Stimulated activated CD8-positive, alpha-beta memory T cell treated with anti-CD3 and anti-CD28 coated beads, Interleukin-12 subunit alpha, Interleukin-12 subunit beta, amount 100 ng/mL, for 1 hour (primary cell): ENCODE measurements around the gene USH2A.

ENCODE experiments used
- DNase-seq: peaks from one replicate; pipeline ENCODE4 v3.0.0-alpha.2; 2020; ENCODE audit warnings: low read depth

Gene USH2A

DNA sequence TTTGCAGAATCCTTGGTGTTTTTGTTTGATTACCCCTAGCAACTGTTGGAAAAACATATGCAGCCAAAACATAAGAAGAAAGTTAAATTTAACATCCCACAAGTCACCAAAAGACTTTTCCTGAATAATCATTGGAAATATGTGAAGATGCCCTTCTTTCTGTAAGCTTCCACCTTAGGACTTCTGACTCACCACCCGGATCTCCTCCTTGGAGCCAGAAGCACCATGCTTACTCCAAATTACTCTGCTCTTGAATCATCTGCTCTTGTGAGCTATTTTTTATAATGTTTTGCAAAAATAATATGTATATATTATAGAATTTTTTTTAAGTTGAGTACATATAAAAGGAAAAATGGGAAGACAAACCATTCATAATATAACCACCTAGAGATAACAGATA, 464.4 kb downstream of the USH2A start:
- DNase-seq = no peak

DNA sequence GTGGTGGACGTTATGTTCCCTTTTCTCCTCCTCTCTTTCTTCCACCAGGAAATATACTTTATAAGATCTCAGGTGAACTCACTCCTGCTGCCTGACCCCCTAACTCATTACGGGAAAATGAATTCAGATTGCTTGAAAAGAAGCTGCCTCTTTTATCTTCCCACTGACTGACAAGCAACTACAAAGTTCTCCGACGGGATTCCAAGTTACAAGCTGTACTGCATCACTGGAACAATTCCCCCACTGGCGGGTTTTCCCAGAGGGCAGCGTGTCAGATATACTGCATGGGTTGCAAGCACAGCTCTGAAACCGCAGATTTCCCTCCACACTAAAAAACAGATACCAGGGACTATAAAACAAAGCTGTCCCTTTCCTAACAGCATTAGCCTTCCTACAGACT, 465.6 kb downstream of the USH2A start:
- DNase-seq = no peak

DNA sequence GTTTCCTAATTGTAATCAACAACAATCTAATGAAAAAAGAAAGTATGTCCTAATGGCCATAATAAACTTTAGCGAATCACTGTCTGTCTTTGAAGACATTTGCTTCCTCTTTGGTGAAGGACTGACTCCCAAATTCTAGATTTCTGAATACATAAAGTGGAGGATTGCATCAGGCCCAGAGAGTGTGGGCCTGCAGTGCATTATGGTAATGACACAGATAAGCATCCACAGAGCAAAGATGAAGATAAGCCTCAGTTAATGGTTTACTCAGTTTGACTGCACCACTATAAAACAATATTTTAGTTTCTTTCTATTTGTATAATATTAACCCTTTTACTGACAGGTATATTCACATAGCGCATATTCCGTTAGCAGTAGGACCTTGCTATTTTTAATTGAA, 490.7 kb downstream of the USH2A start:
- no peak for DNase-seq

DNA sequence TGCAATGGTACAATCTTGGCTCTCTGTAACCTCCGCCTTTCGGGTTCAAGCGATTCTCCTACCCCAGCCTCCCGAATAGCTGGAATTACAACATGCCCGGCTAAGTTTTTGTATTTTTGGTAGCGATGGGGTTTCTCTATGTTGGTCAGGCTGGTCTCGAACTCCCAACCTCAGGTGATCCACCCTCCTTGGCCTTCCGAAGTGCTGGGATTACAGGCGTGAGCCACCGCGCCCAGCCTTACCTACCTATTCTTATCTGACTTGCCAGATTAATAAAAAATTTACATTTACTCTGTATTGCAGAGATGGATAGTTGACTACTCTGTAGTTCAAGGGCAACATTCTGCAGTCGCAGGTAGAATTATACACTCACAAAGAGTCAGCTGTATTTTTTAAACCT, 496.6 kb downstream of the USH2A start:
- no peak for DNase-seq

DNA sequence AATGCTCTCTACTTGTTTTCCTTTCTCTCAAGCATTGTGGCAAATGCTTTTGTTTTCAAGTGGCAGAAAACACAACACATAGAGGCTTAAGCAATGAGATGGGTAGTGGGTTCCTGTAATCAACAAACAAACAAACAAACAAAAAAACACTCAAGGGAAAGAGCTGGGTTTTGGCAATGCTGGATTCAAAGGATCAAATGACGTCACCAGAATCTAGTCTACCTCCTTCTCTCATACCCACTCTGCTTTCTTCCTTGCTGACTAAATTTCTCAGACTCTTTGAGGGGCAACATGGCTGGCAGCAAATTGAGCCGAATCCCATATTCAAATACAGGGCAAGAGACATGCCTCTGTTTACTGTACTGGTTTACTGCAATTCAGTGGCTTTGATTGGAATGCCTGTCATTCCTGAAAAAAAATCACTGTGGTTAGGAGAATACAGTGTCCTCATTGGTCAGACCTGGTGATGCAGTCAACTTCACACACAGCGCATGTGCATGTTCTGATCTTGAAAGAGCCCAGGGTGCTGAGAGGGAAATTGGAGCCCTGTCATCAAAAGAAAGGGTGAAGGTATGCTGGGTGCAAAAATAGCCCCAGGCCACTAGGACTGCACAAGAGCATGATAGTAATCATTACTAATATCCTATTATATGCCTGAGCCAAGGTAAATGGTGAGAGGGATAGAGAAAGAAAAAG, 500.0 kb downstream of the USH2A start:
- no peak for DNase-seq

DNA sequence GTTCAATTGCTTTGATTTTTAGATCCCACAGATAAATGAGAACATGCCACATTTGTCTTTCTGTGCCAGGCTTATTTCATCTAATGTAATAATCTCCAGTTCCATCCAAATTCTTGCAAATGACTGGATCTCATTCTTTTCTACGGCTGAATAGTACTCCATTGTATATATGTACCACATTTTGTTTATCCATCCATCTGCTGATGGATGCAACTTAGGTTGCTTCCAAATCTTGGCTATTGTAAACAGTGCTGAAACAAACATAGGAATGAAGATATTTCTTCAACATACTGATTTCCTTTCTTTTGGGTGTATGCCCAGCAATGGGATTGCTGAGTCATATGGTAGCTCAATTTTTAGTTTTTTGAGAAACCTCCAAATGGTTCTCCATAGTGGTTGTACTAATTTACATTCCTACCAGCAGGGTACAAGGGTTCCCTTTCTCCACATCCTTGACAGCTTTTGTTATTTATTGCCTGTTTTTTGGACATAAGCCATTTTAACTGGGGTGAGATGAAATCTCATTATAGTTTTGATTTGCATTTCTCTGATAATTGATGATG, 511.8 kb downstream of the USH2A start:
- DNase-seq = no peak

DNA sequence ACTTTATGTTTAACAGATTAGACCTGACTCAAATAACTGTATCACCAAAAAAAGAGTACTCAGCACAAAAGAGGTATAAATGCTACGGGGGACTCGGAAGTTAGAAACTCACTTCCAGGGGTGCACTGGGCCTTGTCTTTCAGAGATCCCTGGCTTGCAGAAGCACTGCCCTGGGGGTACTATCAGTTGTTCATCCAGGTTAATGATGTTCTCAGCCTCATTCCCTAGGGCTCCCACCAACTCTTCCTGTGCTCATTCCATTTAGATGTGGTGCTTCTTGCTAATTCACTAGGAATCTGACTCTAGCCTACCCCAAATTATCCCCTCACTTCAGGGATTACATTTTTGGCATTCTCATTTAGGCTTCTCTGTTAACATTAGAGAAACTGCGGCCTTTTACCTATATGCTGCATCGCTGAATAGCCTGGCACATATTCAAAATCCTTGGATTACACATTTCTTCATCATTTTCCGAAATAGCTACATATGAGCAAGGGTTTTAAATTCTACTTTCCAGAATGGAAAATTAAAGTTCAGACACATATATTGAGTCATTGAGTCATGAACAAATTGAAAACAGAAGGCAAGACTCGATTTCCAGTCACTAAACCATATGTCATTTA, 517.6 kb downstream of the USH2A start:
- no peak for DNase-seq

DNA sequence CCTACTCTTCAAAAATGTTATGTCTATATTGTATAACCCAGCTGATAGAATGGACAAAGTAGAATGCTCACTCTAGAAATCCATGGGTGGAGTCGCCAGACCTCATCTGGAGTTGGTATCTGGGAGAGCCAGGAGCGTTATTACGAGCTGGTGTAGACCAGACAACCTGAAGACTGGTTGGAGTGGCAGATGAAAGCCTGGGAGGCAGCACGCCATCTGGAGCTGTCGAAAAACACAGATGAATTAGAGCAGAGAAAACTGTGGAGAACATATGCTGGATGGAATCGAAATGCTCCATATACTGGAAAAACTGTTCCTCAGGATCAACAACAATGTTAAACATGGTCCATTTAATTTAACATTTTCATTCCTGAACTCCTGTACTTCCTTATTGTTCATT, 522.6 kb downstream of the USH2A start:
- no peak for DNase-seq

DNA sequence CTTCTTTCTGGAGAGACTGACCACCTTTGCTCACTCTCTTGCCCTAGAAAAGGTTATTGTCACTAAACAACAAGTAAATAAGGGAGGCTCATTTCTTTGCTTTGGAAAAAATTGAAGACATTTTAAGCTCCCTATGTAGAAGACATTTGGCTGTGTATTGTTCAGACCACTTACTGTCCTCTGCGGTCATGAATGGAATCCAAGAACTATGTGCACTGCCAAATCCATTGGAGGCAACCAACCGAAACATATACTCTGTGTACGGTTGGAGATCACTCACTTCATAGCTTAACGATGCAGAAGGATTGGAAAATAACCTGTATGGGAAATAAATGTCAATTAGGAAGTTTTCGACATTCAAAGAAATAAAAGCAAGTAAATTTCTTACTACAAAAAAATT, 523.3 kb downstream of the USH2A start:
- DNase-seq = no peak

DNA sequence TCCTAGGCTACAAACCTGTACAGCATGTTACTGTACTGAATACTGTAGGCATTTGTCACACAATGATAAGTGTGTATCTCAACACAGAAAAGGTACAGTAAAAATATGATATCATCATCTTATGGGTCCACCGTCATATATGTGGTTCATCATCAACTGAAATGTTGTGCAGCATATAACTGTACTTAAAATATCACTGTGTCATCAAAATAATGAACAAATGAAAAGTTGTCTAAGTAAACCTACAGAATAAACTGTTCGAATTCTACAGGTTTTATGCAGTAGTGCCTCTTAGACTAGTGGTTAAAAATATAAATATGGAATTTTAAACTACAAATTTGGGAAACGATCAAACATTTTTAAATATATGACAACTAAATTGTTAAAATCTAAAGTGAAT, 527.4 kb downstream of the USH2A start:
- no peak for DNase-seq

DNA sequence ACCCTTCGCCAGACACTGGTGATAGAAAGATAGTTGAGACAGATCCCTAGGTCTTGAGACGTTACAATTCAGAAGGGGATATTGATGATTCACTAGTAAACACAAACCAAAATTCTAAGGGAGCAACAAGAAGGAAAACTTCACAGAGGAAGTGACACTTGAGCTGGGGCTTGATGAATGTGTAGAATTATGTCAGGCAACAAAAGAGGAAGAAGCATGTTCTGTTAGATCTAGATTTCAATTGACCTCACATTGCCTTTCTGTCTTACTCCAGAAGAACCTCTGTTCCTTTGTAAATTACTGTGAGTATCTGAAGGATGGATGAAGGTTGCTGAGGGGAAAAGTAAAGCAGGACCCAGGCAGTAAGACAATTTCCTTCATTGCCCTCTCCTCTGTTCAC, 528.0 kb downstream of the USH2A start:
- no peak for DNase-seq

DNA sequence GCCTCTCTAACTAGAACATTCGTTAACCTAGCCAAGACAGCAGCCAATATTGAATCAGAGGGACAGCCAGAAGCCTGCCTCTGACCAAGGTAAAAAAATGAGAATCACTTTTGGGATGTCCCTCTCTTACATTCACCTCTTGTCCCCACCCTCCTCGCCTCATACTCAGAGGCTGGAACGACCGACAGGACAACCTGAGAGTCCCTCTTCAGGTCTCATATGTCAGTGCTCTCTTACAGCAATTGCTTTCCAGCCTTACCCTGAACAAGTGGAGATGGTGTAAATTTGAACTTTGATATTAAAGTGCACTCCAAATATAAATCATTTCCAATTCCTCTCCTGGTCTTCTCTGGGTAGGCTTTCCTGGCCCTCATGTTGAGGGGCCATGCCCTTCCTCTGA, 528.6 kb downstream of the USH2A start:
- DNase-seq = no peak

DNA sequence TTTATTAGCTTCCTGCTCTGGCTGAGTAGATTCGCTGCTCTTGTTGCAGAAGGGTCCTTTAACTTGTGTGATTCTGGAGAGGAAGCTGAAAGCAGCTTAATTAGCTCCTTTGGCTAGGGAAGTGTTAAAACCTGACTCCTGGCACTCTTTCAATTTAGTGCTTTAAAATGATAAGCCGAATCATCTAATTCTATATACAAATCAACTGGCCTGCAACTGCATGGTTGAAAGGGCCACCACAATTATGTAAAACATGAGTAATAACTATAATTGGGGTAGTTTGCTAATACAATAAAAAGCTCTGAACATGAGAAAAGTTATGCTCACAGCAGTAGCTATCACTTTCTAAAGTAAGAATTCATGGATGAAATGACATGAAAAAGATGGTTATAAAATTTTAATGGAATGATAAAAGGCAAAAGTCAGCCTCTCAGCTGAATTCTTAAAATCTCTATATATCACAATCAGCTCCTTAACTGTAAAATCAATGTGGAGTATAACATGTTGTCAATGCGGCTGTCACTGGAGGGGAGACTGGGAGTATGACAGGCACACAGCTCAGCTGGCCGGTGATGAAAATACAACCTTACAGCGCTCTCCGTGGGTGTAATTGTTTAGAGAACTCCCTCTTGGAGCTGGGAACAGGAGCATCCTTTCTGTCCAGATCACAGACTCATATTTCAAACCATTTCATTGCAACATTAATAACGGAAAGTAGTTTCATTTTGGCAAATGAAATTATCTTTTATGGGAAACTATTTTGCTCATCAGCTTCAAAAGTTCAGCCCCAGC, 531.8 kb downstream of the USH2A start:
- no peak for DNase-seq

DNA sequence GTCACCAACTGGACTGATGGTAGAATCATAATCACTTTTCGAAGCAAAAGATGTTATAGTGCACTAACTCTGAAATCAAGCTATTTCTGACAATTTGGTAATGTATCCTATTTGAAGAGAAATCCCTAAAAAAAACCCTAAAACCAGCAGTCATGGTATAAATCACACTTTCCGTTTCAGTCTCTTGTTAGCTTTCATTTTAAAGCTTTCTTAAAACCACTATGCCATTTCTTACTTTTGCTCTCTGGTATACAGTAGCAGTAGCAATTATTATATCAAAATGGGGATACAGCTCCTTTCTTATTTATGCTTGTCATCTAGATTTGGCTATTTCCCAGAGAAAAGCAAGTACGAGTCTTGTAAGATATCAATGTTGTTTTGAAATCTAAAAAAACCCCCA, 532.8 kb downstream of the USH2A start:
- no peak for DNase-seq

DNA sequence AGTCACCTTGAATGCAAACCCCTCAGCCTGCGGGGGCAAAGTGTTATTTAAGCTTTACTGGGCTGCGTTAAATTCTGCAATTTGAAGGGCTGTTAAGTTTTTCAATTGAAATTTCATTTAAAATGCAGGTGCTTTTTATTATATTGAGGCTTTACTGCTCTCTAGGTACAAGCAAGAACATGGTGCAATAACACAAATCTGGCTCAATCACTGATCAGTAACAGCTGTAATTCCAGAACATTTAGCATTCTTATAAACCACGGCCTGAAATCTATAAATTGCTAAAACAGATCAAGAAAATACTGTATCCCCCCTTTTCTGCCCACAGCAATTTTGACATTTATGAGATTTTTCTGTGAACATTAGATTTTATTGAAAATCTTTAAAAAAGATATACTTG, 533.4 kb downstream of the USH2A start:
- no peak for DNase-seq

DNA sequence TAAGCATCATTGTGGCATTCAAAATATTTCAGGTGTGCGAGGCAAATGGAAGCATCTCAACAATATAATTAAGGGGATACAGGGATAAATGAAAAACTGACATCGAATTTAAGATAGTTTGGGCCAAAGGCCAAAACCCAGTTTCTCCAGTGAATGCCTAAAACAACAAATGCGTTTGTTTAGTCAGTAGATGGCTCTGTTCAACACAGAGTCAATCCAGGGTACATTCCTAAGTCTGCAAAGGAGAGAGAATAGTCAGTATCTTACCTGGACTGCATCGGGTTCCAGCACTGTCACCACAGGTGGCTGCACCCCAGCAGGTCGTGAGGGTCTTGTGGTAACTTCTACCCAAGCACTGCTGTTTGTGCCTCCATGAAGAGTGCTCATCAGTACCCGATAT, 535.1 kb downstream of the USH2A start:
- no peak for DNase-seq

DNA sequence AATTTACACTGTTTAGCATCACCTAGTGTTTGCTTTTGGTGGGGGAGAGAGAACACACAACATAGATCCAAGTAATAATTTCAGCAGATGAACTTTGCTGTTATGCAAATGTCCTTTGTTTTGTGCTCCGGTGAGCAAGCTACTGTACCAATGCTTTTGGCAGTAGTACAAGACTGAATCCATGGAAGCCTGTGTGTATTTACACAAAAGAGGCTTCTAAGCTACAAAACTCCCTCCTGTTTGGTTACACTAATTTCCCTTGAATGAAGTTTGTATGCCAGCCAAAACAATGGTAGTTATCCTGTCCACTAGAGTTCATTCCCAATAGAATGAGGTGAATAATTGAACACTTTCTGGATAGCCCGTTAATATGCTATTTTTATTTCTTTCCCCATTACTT, 535.6 kb downstream of the USH2A start:
- DNase-seq = no peak

DNA sequence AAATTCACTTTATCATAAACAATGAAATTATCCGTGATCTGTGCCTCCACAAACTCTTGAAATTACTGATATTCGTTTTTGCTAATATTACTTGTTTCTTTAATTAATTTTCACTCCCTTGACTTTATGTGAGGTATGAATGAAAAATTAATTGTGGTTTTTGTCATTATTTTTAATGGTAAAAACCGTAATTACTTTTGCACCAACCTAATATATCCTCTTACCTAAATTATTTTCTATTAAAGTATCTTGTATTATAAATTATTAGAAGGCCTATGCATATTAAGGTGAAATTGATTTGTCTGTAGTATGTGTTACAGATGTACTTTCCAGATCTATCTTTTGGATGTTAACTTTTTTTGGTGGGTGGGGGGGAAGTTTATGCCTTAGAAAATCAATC, 540.2 kb downstream of the USH2A start:
- no peak for DNase-seq

DNA sequence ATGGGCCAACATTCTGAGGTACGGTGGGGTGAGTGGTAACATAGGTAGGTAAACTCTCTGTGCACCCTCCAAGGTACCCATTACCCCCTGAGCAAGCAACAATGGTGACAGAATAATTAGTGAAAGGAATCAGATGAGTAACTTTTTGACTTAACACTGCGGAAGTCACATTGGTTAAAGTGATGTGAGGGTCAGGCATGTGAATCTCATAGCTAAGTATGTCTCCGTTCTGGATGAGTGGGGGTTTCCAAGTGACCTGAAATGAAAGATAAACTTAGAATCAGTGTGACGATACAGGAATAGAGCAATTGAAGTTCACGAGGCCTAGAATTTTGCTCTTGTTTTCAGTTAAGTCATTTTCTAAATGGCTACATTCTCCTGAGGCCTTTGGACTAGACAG, 544.4 kb downstream of the USH2A start:
- DNase-seq = no peak

DNA sequence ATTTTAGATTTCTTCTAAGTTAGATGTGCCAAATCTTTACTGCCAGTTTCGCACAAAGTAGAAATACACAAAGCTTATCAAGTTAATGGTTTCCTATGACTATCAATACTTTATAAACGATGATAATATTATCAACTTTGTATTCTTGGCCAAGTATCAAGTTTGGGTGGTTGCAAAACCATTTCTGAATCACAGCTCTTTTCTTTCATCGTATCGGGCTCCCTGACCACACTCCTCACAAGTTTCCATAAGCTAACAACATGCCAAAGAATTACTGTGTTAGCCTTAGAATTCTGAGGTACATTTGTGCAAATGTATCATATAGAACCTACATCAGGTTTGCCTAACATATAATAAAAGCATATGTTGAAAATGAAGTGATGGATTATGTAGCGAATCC, 545.1 kb downstream of the USH2A start:
- no peak for DNase-seq

DNA sequence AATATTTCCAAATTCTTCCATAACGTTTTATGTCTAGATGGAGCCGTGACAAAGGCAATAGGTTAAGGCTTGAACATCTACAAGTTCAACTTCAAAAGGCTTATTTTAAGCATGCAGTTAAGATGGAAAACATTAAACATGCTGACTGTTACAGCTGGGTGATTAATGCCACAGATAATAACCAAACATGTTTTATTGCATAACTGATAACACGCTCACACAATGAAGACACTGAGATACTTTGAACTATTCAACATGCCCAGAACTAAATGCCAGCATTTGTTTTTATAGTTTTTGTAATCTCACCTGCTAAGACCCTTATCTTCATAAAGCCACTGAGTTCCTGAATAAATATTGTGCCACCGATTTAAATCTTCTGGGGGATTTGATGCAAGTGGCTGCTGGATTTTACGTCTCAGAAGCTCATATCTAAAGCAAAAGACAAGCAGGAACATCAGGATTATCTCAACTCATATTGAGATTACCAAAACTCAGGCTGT, 545.7 kb downstream of the USH2A start:
- no peak for DNase-seq

DNA sequence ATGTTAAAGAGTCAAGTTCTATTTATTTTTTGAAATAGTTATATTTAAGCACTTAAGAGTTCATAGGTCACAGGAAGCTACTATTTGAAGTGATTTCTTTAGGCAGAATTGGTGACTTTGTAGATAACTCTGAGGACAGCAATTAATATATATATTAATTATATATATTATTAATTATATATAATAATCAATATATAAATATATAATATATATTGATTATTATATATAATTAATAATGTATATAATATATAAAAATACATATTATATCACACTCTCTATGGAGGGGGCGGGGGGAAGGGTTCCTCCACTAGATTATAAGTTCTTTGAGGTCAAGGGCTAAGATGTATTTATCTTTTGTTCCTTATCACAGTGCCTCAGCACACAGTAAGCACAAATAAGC, 547.5 kb downstream of the USH2A start:
- DNase-seq = no peak

DNA sequence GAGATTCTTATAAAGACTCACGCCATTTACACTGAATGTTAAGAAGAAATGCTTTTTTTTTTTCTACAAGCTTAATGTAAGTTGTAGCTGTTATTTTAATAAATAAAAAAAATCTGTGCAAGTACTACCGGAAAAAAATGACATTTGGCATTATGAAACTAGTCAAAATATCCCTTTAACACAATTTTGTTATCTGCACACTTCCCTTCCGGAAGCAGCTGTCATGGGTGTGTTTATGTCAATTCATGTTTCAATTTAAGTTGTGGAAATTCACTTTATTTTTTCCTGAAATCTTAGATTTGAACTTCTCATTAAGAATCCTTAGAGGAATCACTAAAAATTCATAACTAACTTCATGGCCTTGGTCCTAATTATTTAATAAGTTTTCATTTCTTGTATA, 548.0 kb downstream of the USH2A start:
- no peak for DNase-seq
